H1 (cell line): ENCODE data around the gene ENSA. TPM values are rescaled to one million over a fixed set of nuclear protein-coding genes. Genes with fewer than 3 reads are reported as not detected.

ENCODE experiments used
- CTCF ChIA-PET: fragments of 300-600 bp; sonication (Branson Sonifier 250); formaldehyde crosslinking; loops from one replicate; lab custom pipeline; 2021; ENCODE audit not compliant: partially characterized antibody; lab: Charles Lee
- POLR2A ChIA-PET: fragments of 300-600 bp; sonication (Branson Sonifier 250); formaldehyde crosslinking; loops from one replicate; lab custom pipeline; 2021; ENCODE audit warnings: inconsistent platforms; ENCODE audit not compliant: partially characterized antibody; lab: Charles Lee
- DNase-seq, 2 experiments: peaks; one replicate each; pipeline versions ENCODE4 v3.0.0 to v3.0.0-alpha.2; 2010 to 2022; ENCODE audit warnings: low spot score in 2 of 2, low read depth in 1 of 2, mixed read lengths in 1 of 2
- FAIRE-seq: peaks from 2 replicates; lab custom pipeline; 2011; peaks lifted over from hg19 to GRCh38; lab: Jason Lieb, UNC
- H2AFZ ChIP-seq: 2 replicates; pipeline ENCODE4 v1.8.1; 2012; ENCODE audit warnings: low read length, inconsistent platforms
- H2AK5ac ChIP-seq: 2 replicates; pipeline ENCODE4 v1.6.1; 2013; ENCODE audit warnings: low read depth, low read length
- H2BK120ac ChIP-seq: replicated peaks from 2 replicates; pipeline ENCODE3; 2013; ENCODE audit warnings: low read depth, low read length, inconsistent platforms
- H2BK12ac ChIP-seq: 2 replicates; pipeline ENCODE4 v1.6.1; 2013; ENCODE audit warnings: low read depth, low read length
- H2BK15ac ChIP-seq: 2 replicates; pipeline ENCODE4 v1.6.1; 2013; ENCODE audit warnings: low read length
- H2BK20ac ChIP-seq: 2 replicates; pipeline ENCODE4 v1.6.1; 2013; ENCODE audit warnings: low read length
- H2BK5ac ChIP-seq: 2 replicates; pipeline ENCODE4 v1.6.1; 2013; ENCODE audit warnings: low read depth, low read length
- H3K14ac ChIP-seq: 2 replicates; pipeline ENCODE4 v1.6.1; 2013; ENCODE audit warnings: inconsistent platforms; ENCODE audit not compliant: insufficient read length
- H3K18ac ChIP-seq: 2 replicates; pipeline ENCODE4 v1.6.1; 2013; ENCODE audit warnings: low read length; ENCODE audit errors: extremely low read depth
- H3K23ac ChIP-seq: 2 replicates; pipeline ENCODE4 v1.6.1; 2013; ENCODE audit warnings: inconsistent platforms; ENCODE audit not compliant: insufficient read length
- H3K23me2 ChIP-seq: 2 replicates; pipeline ENCODE4 v1.6.1; 2013; ENCODE audit warnings: low read depth, low read length
- H3K27ac ChIP-seq: 2 replicates; pipeline ENCODE4 v1.6.1; 2011; ENCODE audit warnings: low read depth, low read length, inconsistent platforms
- H3K27me3 ChIP-seq, 4 experiments: replicated peaks in 1 of 4; 1 replicate in 1 of 4; 2 replicates in 3 of 4; pipeline versions ENCODE4 v1.6.1 to v1.8.1; 2011 to 2013; ENCODE audit warnings: low read length in 3 of 4, mild to moderate bottlenecking in 3 of 4, inconsistent platforms in 2 of 4, mixed read lengths in 2 of 4, moderate library complexity in 1 of 4; ENCODE audit not compliant: control insufficient read depth in 3 of 4, insufficient read depth in 3 of 4; ENCODE audit errors: extremely low read depth in 1 of 4
- H3K36me3 ChIP-seq, 4 experiments: 2 replicates each; pipeline versions ENCODE4 v1.6.1 to v1.8.1; 2011 to 2013; ENCODE audit warnings: mild to moderate bottlenecking in 4 of 4, low read length in 3 of 4, moderate library complexity in 2 of 4, control low read depth in 1 of 4, inconsistent platforms in 1 of 4; ENCODE audit not compliant: insufficient read depth in 4 of 4, control insufficient read depth in 2 of 4
- H3K4ac ChIP-seq: replicated peaks from 2 replicates; pipeline ENCODE3; 2013; ENCODE audit warnings: low read length, low read depth, mixed read lengths, inconsistent platforms; ENCODE audit not compliant: insufficient read length
- H3K4me1 ChIP-seq, 4 experiments: replicated peaks in 1 of 4; 1 replicate in 1 of 4; 2 replicates in 3 of 4; pipeline versions ENCODE4 v1.6.1 to v1.8.1; 2011 to 2013; ENCODE audit warnings: low read length in 3 of 4, inconsistent platforms in 2 of 4, mixed read lengths in 1 of 4; ENCODE audit not compliant: insufficient read depth in 4 of 4, control insufficient read depth in 3 of 4
- H3K4me2 ChIP-seq, 2 experiments: 2 replicates each; pipeline versions ENCODE4 v1.6.1 to v1.8.1; 2011 to 2013; ENCODE audit warnings: low read depth in 2 of 2, low read length in 2 of 2, control low read depth in 1 of 2, inconsistent platforms in 1 of 2, mild to moderate bottlenecking in 1 of 2; ENCODE audit not compliant: insufficient read depth in 1 of 2
- H3K4me3 ChIP-seq, 4 experiments: fragments of 200-600, 300-600 bp in 1 of 4; sonication (generic), shearing (Covaris generic), sonication (Bioruptor Twin) in 1 of 4; 2 replicates each; pipeline versions ENCODE4 v1.5.1 to v1.8.1; 2011 to 2016; ENCODE audit warnings: low read length in 4 of 4, low read depth in 3 of 4, control low read depth in 2 of 4, inconsistent platforms in 2 of 4, mild to moderate bottlenecking in 2 of 4, mixed read lengths in 1 of 4, moderate library complexity in 1 of 4; ENCODE audit not compliant: insufficient read depth in 2 of 4; ENCODE audit errors: extremely low read depth in 1 of 4
- H3K56ac ChIP-seq: replicated peaks from 2 replicates; pipeline ENCODE3; 2013; ENCODE audit warnings: low read depth, mild to moderate bottlenecking, mixed read lengths, low read length, inconsistent platforms; ENCODE audit not compliant: insufficient read length
- H3K79me1 ChIP-seq: 2 replicates; pipeline ENCODE4 v1.6.1; 2013; ENCODE audit warnings: low read depth, low read length, control low read depth
- H3K79me2 ChIP-seq, 2 experiments: 2 replicates each; pipeline versions ENCODE4 v1.6.1 to v1.8.1; 2012 to 2013; ENCODE audit warnings: low read length in 2 of 2, mild to moderate bottlenecking in 2 of 2, inconsistent platforms in 1 of 2; ENCODE audit not compliant: insufficient read depth in 2 of 2, control insufficient read depth in 1 of 2
- H3K9ac ChIP-seq, 4 experiments: replicated peaks in 1 of 4; 1 replicate in 1 of 4; 2 replicates in 3 of 4; pipeline versions ENCODE4 v1.6.1 to v1.8.1; 2011 to 2013; ENCODE audit warnings: low read depth in 3 of 4, low read length in 3 of 4, control low read depth in 2 of 4, mild to moderate bottlenecking in 2 of 4, moderate library complexity in 2 of 4, inconsistent platforms in 1 of 4; ENCODE audit errors: extremely low read depth in 1 of 4
- H3K9me3 ChIP-seq, 2 experiments: 2 replicates each; pipeline versions ENCODE4 v1.6.1 to v1.8.1; 2012 to 2013; ENCODE audit warnings: mild to moderate bottlenecking in 2 of 2, moderate library complexity in 2 of 2, control low read depth in 1 of 2, inconsistent platforms in 1 of 2, low read depth in 1 of 2, low read length in 1 of 2, mixed read lengths in 1 of 2; ENCODE audit not compliant: insufficient read depth in 2 of 2
- H4K20me1 ChIP-seq, 2 experiments: replicated peaks in 1 of 2; 2 replicates each; pipeline versions ENCODE3 to v1.8.1; 2011 to 2013; ENCODE audit warnings: inconsistent platforms in 2 of 2, low read length in 2 of 2, mild to moderate bottlenecking in 1 of 2; ENCODE audit not compliant: insufficient read depth in 2 of 2, control insufficient read depth in 1 of 2
- H4K5ac ChIP-seq: 2 replicates; pipeline ENCODE4 v1.6.1; 2013; ENCODE audit warnings: low read length, low read depth, mixed read lengths, inconsistent platforms; ENCODE audit not compliant: insufficient read length
- H4K8ac ChIP-seq: 2 replicates; pipeline ENCODE4 v1.8.0; 2013; ENCODE audit warnings: mild to moderate bottlenecking, moderate library complexity, low read length, inconsistent platforms; ENCODE audit not compliant: insufficient read depth; ENCODE audit errors: extremely low read depth
- H4K91ac ChIP-seq: replicated peaks from 2 replicates; pipeline ENCODE3; 2013; ENCODE audit warnings: low read length, mixed read lengths, inconsistent platforms; ENCODE audit not compliant: insufficient read length
- GABPA ChIP-seq: IDR thresholded peaks from 2 replicates; pipeline ENCODE4 v1.6.1; 2011; ENCODE audit warnings: mild to moderate bottlenecking, low read length, moderate library complexity, borderline replicate concordance; ENCODE audit not compliant: insufficient read depth
- HDAC2 ChIP-seq, 2 experiments: fragments of 300-600 bp in 1 of 2; sonication (generic) in 1 of 2; IDR thresholded peaks; 2 replicates each; pipeline ENCODE4 v1.6.1; 2011 to 2012; ENCODE audit warnings: low read depth in 2 of 2, low read length in 2 of 2, mild to moderate bottlenecking in 2 of 2, moderate library complexity in 2 of 2, borderline replicate concordance in 1 of 2, inconsistent platforms in 1 of 2
- KDM1A ChIP-seq: fragments of 200-600, 300-600 bp; sonication (generic); IDR thresholded peaks from 2 replicates; pipeline ENCODE4 v1.7.1; 2016; ENCODE audit warnings: mild to moderate bottlenecking, low read length, borderline replicate concordance
- WGBS, 2 experiments: shearing (Covaris generic) in 1 of 2; methylation state at CpG; one replicate each; pipeline versions ENCODE4 v1.1.6 to v1.1.7; 2013 to 2015; ENCODE audit warnings: low lambda C conversion rate in 2 of 2, mixed read lengths in 2 of 2, inconsistent platforms in 1 of 2, low coverage in 1 of 2, missing lambda C conversion rate in 1 of 2; ENCODE audit not compliant: insufficient replicate concordance in 2 of 2, insufficient coverage in 1 of 2, insufficient read length in 1 of 2; ENCODE audit errors: extremely low coverage in 1 of 2, missing lambda C conversion rate in 1 of 2; 5-methylcytosine and 5-hydroxymethylcytosine counted together
- polyA plus RNA-seq, 7 experiments: library from polyadenylated mRNA; depleted of rRNA in 3 of 7; stranded (reverse) in 5 of 7; unstranded in 2 of 7; fragments of >200 nt in 5 of 7; fragments of 200-250 nt in 2 of 7; gene quantifications; 1 replicate in 5 of 7; 2 replicates in 1 of 7; 4 replicates in 1 of 7; pipeline versions ENCODE4 v1.2.1 to v1.2.3, GENCODE V29; 2011 to 2013; ENCODE audit warnings: missing spikeins in 2 of 7, mixed read lengths in 2 of 7
- total RNA-seq: library from RNA; stranded (reverse); fragmentation: NEBNext Ultra II Directional; extraction: Animal tissue kit (Norgen Biotek cat#: 25700); gene quantifications from 2 replicates; pipeline ENCODE4 v1.2.1, GENCODE V29; 2021
- TF ChIP-seq, protein P1 (sequence below): IDR thresholded peaks from 2 replicates; pipeline ENCODE4 v1.6.1; 2011; ENCODE audit warnings: low read length, improper control_type of control experiment

Gene ENSA
- total and polyA plus RNA-seq, 2 of the 8 experiments (the other 6 are each of a cell fraction or from before 2014, with no cell fraction given), result 48.2 to 229 TPM

DNA sequence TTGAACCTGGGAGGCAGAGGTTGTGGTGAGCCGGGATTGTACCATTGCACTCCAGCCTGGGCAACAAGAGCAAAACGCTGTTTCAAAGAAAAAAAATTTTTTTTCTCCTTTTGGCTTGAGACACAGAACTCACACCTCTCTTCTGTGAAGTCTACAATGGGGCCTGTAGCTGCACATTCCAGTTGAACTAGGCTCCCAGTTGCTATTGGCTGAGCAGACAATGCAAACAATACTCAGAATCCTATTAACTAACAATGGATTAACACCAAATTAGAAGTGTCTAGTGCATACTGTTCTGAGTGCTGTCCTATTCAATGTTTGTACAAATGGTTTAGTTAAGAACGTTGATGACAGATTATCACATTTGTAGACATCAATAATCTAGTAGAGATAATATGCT, 32.4 kb downstream of the ENSA start:
- no peak for FAIRE-seq
- Histone ChIP-seq H3K4me3 (no peak overlapping the region), H3K36me3 (peaks cover 0 to 4% (median 0%) of the 10 kb centered on the region in 4 experiments; a peak in 1 of 8 replicates), H4K20me1 (no peaks in the 10 kb centered on the region), H2BK5ac (no peak overlapping the region), H3K23me2 (no peaks in the 10 kb centered on the region), H4K91ac (no peak overlapping the region), H3K18ac (no peak overlapping the region), H3K4ac (no peak overlapping the region), H3K79me2 (no peaks in the 10 kb centered on the region), H3K79me1 (no peaks in the 10 kb centered on the region), H3K14ac (no peak overlapping the region), H2AFZ (no peak overlapping the region), H3K4me1 (peaks cover 0 to 4% (median 1%) of the 10 kb centered on the region in 4 experiments; a peak in 3 of 7 replicates), H4K5ac (no peak overlapping the region), H2BK12ac (no peak overlapping the region), H3K4me2 (no peak overlapping the region), H2BK20ac (no peak overlapping the region), H2AK5ac (no peak overlapping the region), H3K56ac (no peak overlapping the region), H3K23ac (no peak overlapping the region), H3K27me3 (no peaks in the 10 kb centered on the region), H3K27ac (no peak overlapping the region), H2BK120ac (no peak overlapping the region), H3K9me3 (peaks cover 0 to 3% of the 10 kb centered on the region in 2 experiments; a peak in 2 of 4 replicates), H3K9ac (no peak overlapping the region), H2BK15ac (no peak overlapping the region), H4K8ac (no peak overlapping the region)
- POLR2A ChIA-PET, result interaction anchor here (1.3 to 43.5 kb wide), 4 partner anchors 12 to 28 kb away, joined by 4 to 1380 read pairs (median 9); partner anchors contain the start of genes ADAMTSL4 and MCL1
- CTCF ChIA-PET, result interaction anchor here (1.8 kb wide), 1 partner anchor 17 kb away, joined by 5 read pairs; the partner anchor contains the start of gene MCL1
- no peak for DNase-seq
- WGBS, 2 experiments, result 98% methylated on average over 3 of the region's 3 CpGs; no CpG with 5 or more reads in 1 of the 2 experiments
- no peak for TF ChIP-seq KDM1A
- TF ChIP-seq, protein P1, sequence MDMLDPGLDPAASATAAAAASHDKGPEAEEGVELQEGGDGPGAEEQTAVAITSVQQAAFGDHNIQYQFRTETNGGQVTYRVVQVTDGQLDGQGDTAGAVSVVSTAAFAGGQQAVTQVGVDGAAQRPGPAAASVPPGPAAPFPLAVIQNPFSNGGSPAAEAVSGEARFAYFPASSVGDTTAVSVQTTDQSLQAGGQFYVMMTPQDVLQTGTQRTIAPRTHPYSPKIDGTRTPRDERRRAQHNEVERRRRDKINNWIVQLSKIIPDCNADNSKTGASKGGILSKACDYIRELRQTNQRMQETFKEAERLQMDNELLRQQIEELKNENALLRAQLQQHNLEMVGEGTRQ, result no peak
- no peak for TF ChIP-seq HDAC2 (IDR thresholded peaks at IDR 0.05; ENCODE audit: borderline replicate concordance in 1 of 2, low read depth in 2 of 2, low read length in 2 of 2)
- TF ChIP-seq GABPA, result no peak
- TF ChIP-seq, all 59 proteins: peak for 0
